ENCODE data around the gene PAPPA.
A peak's percentile ranks its signal among the peaks of the same experiment; 100 is the strongest.

PAPPA gene

GRCh38 chr9:116318468-116319374, 165.1 kb downstream of the PAPPA start:
- DNase-seq (ENCODE audit: low spot score), result peak; percentile 70

DNA sequence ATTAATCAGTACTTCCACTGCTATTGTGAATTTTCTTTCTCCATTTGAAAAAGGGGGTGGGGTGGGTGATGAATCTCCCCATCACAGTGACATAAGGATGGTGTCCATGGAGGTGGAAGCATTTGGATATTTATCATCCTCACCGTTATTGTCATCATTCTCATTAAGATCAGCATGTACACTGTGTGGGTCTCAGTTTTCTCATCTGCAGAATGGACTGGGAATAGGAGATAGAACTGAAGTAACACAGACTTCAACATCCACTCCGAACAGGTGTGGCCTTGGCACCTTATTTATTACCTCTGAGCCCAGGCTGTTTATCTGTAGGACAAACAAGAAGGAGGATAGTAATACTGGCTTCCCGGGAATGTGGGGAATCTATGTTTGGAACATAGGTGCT, 165.9 kb downstream of the PAPPA start:
- no peak for DNase-seq (ENCODE audit: low spot score)

GRCh38 chr9:116320290-116320689, 166.7 kb downstream of the PAPPA start:
- no peak for DNase-seq (ENCODE audit: low spot score)

GRCh38 chr9:116322521-116322920, 168.9 kb downstream of the PAPPA start:
- DNase-seq (ENCODE audit: low spot score), result no peak

DNA sequence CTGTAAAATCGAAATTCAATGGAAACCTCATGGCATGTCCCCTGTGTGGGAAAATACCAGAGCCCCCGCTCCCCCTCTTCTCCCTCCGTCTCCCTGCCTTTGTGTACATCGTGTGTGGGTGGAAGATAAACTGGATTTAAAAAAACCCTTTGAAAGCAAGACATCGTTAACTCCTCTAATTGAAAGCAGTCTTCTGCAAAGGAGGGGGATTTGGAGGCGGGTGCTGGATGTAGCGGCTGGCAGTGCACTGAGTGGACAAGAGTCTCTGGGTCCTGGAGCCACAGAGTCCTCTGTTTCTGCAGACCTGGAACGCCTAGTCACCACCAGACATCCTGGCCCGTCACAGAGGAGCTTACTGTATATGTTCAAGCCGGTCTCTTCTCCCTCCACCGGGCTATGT, 169.4 kb downstream of the PAPPA start:
- DNase-seq (ENCODE audit: low spot score), result no peak

- DNase-seq (ENCODE audit: low spot score), result no peak
These were observed 170.0 kb downstream of the PAPPA start for GRCh38 chr9:116323571-116323970.

GRCh38 chr9:116325924-116326323, 172.3 kb downstream of the PAPPA start:
- no peak for DNase-seq (ENCODE audit: low spot score)

- DNase-seq (ENCODE audit: low spot score), result no peak
These were observed 174.3 kb downstream of the PAPPA start for GRCh38 chr9:116327701-116328405.

DNA sequence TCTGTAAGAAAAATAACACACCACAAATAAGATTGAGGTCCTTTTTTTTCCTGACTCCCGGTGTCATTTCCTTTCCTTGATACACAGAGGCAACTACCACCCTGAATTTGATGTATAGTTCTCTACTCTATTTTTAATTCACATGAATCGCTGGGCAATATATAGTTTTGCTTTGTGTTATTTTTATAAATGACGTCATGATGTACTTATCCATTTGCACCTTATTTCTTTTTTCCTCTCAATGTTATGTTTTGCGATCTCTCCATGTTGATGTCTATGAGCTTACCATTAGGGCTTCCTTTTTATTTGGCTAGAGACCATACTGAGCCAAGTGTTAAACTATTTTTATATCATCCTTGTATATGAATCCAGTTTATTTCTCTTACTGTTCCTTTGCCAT, 175.9 kb downstream of the PAPPA start:
- DNase-seq (ENCODE audit: low spot score), result no peak

DNA sequence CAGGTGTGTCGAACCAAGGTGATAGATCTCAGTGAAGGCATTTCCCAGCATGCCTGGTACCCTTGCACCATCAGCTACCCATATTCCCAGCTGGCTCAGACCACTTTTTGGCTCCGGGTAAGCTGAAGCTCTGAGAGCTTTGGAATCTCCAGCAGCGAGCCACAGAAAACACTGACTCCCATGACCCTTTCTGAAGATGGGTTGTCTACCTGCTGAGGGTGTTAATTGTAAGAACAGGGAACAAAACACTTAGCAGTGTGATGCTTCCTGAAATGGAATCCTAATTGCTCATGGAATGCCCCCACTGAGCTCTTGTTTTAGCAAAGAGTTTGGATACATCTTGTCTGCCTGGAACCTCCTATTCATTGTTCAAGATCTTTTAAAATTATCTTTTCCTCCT, 177.7 kb downstream of the PAPPA start:
- DNase-seq (ENCODE audit: low spot score), result no peak

- no peak for DNase-seq (ENCODE audit: low spot score)
These were observed 178.5 kb downstream of the PAPPA start for GRCh38 chr9:116332090-116332489.

GRCh38 chr9:116333254-116333653, 179.7 kb downstream of the PAPPA start:
- no peak for DNase-seq (ENCODE audit: low spot score)

DNA sequence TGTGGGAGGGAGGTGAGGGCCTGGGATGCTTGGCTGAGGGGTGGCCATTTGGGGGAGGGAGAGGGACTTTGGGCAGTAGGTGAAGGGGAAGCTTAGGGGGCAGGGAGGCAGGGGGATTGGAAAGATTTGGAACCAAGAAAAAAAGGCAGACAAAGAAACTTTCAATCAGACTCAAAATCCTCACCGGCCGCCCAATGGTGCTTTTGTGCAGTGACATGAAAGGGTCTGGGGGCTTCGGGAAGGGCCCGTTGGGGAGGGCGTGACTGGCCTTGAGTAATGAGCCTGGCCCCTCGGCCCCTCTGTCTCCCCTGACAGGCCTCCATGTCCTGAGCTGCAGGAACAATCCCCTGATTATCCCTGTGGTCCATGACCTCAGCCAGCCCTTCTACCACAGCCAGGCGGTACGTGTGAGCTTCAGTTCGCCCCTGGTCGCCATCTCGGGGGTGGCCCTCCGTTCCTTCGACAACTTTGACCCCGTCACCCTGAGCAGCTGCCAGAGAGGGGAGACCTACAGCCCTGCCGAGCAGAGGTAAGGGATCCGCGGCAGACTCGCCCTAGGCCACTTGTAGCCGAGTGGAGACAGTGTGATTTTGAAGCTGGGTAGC, 181.1 kb downstream of the PAPPA start:
- no peak for DNase-seq (ENCODE audit: low spot score)

GRCh38 chr9:116335392-116335791, 181.8 kb downstream of the PAPPA start:
- no peak for DNase-seq (ENCODE audit: low spot score)

GRCh38 chr9:116336133-116336862, 182.7 kb downstream of the PAPPA start:
- no peak for DNase-seq (ENCODE audit: low spot score)

- DNase-seq (ENCODE audit: low spot score), result no peak
These were observed 183.4 kb downstream of the PAPPA start for GRCh38 chr9:116337015-116337414.

DNA sequence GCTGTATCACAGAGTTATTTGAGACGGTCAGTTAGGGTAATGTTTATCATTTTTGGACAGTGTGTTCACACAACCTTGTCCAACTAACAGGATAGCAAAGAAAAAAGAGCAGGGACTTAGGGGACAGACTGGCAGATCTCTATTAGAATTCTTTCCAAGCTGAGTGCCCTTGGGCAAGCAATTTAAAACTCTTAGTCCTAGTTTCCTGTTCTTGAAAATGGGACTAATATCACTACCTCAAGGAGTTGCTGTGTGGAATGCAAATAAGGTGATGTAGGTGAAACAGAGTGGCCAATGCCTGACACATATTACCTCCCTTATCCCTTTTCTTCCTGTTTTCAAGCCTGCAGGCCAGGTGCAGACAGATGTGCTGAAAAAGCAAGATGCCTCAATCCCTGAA, 186.7 kb downstream of the PAPPA start:
- no peak for DNase-seq (ENCODE audit: low spot score)

DNA sequence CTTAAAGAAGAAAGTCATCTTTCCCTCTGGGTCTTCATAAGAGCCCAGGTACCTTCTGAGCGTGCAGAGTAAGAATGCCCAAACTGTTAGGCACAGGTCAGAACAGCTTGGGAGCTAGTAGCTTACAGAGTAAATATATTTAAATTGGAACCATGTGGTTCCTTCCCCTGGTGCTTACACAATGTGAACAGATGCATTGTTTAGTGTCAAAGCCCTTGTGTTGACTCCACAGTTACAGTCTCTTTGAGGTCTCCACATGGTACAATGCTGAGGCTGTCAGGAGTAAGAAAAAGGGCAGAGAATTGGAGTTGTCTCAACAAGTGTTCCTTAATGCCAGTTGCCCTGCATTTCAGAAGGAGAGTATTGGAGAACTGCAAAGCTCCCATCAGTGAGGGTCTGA, 188.5 kb downstream of the PAPPA start:
- no peak for DNase-seq (ENCODE audit: low spot score)

GRCh38 chr9:116342941-116343340, 189.3 kb downstream of the PAPPA start:
- no peak for DNase-seq (ENCODE audit: low spot score)

DNA sequence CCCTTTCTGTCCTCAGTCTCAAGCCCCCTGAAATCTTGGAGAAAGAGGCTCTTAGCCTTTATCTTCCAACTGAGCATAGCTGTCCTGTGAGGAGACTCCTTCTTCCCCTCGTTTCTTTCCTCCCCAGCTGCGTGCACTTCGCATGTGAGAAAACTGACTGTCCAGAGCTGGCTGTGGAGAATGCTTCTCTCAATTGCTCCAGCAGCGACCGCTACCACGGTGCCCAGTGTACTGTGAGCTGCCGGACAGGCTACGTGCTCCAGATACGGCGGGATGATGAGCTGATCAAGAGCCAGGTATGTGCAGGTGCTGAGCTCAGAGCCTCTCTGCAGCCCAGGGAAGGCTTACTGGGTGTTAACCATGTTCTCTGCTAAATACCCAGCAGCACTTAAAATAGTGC, 190.8 kb downstream of the PAPPA start:
- no peak for DNase-seq (ENCODE audit: low spot score)

GRCh38 chr9:116345393-116345792, 191.8 kb downstream of the PAPPA start:
- no peak for DNase-seq (ENCODE audit: low spot score)

DNA sequence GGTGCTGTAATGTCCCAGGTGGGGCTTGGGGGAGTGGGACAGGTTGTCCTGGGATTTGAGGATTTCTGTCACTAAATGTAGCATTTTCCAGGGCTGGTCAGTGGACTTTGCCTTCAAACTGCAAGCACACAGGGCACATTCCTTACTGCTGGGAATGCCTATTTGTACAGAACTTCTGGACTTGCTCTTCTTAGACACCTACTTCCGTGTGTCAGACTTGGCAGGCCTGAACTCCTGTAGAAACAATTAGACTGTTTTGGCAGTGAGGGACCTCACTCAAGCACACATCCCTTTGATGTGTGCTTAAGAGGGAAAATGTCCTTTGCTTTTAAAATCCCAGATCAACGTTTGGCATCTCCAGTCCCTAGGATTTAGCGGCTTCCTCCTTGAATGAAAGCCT, 192.2 kb downstream of the PAPPA start:
- no peak for DNase-seq (ENCODE audit: low spot score)
